Gastrocnemius medialis (tissue), 4 donors: ENCODE data around the gene FHIP1B.

Experiments used
- POLR2A ChIP-seq, 2 donors: fragments of 450-650 bp; IDR thresholded peaks; one replicate each; pipeline ENCODE4 v1.6.1; 2017; ENCODE audit warnings: antibody characterized with exemption in 2 of 2, mild to moderate bottlenecking in 2 of 2, moderate library complexity in 2 of 2
- TF ChIP-seq, protein P1 (sequence below), 5 experiments: fragments of 450-650 bp in 3 of 5; fragments of 200-600 bp in 2 of 5; sonication (generic) in 2 of 5; IDR thresholded peaks in 4 of 5; conservative IDR thresholded peaks in 1 of 5; 1 replicate in 4 of 5; 2 replicates in 1 of 5; pipeline ENCODE4 v1.5.1; 2016 to 2019; ENCODE audit warnings: antibody characterized with exemption in 5 of 5, mild to moderate bottlenecking in 3 of 5, moderate library complexity in 3 of 5

DNA sequence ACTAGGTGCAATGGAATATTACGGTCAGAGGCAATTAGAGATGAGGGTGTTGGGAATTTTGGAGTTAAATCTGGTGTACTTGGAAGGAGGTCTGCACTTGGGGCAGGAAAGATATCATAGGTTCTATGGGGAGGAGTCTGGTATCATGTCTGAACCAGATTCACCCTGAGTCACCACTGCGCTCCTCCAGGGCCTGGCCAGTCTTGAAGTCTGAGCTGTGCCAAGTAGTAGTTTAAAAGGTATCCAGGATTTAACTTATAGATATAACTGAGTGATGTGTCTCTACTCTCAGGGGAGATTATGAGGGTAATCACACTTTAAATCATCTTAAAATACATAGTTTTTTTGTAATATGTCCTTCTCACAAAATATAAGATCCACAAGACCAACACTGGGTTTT lies 11.1 kb upstream of the FHIP1B start:
- TF ChIP-seq, protein P1, sequence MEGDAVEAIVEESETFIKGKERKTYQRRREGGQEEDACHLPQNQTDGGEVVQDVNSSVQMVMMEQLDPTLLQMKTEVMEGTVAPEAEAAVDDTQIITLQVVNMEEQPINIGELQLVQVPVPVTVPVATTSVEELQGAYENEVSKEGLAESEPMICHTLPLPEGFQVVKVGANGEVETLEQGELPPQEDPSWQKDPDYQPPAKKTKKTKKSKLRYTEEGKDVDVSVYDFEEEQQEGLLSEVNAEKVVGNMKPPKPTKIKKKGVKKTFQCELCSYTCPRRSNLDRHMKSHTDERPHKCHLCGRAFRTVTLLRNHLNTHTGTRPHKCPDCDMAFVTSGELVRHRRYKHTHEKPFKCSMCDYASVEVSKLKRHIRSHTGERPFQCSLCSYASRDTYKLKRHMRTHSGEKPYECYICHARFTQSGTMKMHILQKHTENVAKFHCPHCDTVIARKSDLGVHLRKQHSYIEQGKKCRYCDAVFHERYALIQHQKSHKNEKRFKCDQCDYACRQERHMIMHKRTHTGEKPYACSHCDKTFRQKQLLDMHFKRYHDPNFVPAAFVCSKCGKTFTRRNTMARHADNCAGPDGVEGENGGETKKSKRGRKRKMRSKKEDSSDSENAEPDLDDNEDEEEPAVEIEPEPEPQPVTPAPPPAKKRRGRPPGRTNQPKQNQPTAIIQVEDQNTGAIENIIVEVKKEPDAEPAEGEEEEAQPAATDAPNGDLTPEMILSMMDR (IDR thresholded peaks at IDR 0.05 in 4 of 5, conservative IDR thresholded peaks at IDR 0.05 in 1 of 5): no peak
- TF ChIP-seq POLR2A (IDR thresholded peaks at IDR 0.05): no peak
